Middle frontal gyrus (tissue), 1 donor: ENCODE results near the gene CCDC178.
"Not testable (repeated sequence)": the region's sequence is repeated elsewhere in the genome, so short reads cannot be mapped to it uniquely, and the experiment has no call there.

Source experiments
- DNase-seq: peaks from one replicate; pipeline ENCODE4 v3.0.0-alpha.2; 2015; ENCODE audit warnings: low spot score; ENCODE audit errors: extremely low spot score

The CCDC178 gene

GRCh38 chr18:33355756-33356155, 84.8 kb downstream of the CCDC178 start:
- DNase-seq = no peak

GRCh38 chr18:33355263-33355662, 85.3 kb downstream of the CCDC178 start:
- DNase-seq = no peak

DNA sequence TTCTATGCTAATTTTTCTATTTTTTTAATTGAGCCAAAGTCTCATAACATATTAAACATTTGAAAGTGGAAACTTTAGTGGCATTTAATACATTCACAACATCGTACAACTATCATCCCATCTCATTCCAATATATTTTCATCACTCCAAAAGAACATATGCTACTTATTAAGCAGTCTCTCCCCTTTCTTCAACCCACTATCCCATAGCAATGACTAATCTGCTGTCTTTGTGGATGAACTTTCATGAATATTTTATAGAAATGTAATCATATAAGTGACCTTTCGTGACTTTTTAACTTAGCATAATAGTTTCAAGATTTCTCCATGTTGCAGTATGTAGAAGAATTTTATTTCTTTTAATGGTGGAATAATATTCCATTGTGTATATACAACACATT, 90.3 kb downstream of the CCDC178 start:
- no peak for DNase-seq

GRCh38 chr18:33339733-33340132, 100.8 kb downstream of the CCDC178 start:
- not testable (repeated sequence) for DNase-seq

DNA sequence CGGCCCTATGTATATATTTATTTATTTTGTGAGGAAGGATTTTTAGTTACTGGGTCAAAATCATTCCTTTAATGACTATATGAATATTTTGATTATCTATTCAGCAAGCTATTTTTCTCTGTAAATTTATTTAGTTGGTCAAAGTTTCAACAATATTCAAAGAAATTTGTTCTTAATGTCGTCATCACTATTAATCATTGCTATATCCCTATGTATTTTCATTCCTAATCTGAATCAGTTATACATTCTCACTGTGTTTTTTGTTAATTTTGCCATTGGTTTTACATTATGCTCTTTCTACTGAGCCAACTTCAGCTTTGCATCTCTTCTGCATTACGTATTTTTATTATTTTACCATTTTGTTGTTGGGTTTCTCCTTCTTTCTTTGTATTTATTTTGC, 105.7 kb downstream of the CCDC178 start:
- no peak for DNase-seq

GRCh38 chr18:33330711-33331110, 109.8 kb downstream of the CCDC178 start:
- no peak for DNase-seq

DNA sequence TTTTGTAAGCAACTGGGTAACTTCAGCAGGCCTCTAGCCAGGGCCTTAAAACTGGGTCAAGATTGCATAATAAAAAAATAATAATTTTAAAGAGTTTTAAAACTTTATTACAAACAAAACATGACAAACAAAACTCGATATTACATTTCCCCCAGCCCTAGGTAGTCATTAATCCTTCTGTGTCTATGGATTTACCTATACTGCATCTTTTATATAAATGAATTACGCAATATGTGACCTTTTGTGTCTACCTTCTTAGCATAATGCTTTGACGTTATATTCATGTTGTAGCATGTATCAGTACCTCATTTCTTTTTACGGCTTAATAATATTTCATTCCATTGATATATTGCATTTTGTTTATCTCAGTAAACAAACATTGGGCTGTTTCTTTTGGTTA, 113.5 kb downstream of the CCDC178 start:
- DNase-seq = no peak

DNA sequence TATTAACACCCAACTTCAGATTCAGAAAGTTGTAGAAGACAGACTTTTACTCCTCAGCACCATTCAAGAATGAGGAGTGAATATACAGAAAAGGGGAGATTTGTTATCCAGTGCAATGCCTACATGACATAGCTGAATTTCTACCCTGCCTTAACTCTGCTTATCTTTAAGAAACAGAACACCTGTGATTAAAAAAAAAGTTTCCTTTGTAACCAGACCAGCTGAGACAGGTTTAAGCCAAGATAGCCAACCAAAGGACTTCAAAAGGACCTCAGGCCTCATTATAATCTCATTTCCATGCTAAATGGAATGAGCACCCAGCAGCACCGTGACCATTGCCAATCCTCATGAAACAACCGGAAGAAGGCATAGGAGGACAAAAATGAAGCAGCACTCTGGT, 122.9 kb downstream of the CCDC178 start:
- DNase-seq = no peak

DNA sequence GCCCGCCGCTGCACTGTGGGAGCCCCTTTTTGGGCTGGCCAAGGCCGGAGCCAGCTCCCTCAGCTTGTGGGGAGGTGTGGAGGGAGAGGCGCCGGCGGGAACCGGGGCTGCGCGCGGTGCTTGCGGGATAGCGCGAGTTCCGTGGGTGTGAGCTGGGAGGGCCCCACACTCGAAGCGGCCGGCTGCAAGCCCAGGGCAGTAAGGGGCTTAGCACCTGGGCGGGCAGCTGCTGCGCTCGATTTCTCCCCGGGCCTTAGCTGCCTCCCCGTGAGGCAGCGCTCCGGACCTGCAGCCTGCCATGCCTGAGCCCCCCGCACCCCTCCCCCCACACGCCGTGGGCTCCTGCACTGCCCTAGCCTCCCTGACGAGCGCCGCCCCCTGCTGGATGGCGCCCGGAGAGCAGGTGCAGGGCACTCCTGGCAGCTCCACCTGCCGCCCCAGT, 124.4 kb downstream of the CCDC178 start:
- DNase-seq = no peak

DNA sequence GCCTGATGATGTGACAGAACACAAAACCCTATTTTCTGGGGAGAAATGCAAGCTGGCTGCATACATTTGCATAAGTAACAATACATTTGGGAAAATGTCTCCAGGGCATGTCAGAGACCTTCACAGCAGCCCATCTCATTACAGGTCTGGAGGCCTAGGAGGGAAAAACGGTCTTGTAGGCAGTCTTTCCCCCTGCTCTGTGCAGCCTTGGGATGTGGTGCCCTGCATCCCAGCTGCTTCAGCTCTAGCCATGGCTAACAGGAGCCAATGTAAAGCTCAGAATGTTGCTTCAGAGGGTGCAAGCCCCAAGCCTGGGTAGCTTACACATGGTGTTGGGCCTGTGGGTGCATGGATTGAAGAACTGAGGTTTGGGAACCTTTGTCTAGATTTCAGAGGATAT, 133.0 kb downstream of the CCDC178 start:
- DNase-seq = no peak

DNA sequence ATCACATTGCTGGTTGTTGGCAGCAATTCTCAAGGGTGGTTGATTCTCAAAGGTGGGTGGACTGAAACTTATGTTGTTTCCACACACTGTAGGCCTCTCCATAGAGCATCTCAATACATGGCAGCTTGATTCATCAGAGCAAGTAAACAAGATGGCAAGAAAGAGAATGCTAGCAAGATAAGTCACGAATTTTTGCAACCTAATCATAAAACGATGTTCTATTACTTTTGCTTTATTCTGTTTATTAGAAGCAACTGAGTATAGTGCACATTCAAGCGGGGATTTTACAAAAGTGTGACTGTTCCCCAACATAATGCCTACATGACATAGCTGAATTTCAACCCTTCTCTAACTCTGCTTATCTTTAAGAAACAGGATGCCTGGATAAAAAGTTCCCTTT, 136.2 kb downstream of the CCDC178 start:
- no peak for DNase-seq

GRCh38 chr18:33291539-33291938, 149.0 kb downstream of the CCDC178 start:
- DNase-seq = no peak

- no peak for DNase-seq
Measured at GRCh38 chr18:33288082-33288716, 152.3 kb downstream of the CCDC178 start.

GRCh38 chr18:33282709-33283333, 157.7 kb downstream of the CCDC178 start:
- DNase-seq = no peak

GRCh38 chr18:33282142-33282541, 158.4 kb downstream of the CCDC178 start:
- no peak for DNase-seq

DNA sequence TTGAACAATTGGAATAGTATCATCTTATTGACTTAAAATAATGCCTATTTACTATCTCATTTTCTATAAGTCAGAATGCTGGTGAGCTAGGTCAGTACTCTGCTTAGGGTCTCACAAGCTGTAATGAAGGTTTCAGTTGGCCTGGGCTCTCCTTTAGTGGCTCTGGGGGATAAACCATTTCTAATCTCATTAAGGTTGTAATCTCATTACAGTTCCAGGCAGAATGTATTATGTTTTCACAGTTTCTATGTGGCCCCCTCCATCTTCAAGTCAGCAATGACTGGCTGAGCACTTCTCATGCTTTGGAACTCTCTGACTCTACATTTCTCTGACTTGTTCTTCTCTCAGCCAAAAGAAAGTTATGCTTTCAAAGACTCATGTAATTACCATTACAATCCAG, 163.1 kb downstream of the CCDC178 start:
- DNase-seq = no peak

DNA sequence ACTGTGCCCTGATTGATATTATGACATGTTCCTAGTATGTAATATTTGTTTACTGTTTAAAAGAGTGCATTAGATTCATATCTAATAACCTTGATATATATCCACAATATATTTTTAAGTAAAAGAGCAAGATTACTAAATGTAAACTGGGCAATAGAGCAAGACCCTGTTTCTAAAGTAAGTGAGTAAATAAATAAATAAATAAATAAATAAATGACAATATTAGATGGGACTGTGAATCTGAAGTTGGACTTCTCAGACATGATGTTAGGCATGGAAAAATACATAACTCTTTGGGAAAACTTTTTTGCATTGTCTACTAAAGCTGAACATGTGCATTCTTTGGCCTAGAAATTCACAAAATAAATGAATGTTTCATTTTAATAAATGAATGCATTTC, 164.7 kb downstream of the CCDC178 start:
- no peak for DNase-seq

GRCh38 chr18:33270297-33270696, 170.2 kb downstream of the CCDC178 start:
- no peak for DNase-seq

DNA sequence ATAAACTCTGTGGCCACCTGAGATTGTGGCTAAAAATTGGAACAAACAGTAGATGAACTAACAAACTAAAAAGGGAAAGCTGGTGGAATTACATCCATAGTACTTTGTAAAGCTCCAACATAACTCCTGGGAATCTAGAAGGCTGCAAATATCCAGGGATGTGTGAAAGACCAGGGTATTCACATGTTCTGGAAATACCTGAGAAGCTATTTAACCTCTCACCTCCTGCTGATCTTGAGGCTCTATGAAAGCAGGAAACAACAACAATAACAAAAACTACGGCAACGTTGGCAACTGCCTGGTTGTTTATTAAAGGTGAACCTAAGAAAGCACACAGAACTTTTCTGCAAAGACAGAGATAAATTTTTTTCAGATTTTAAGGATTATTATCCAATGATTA, 171.3 kb downstream of the CCDC178 start:
- no peak for DNase-seq

- DNase-seq = no peak
Measured at GRCh38 chr18:33264566-33264965, 176.0 kb downstream of the CCDC178 start.

- DNase-seq = no peak
Measured at GRCh38 chr18:33239298-33239697, 201.2 kb downstream of the CCDC178 start.

GRCh38 chr18:33232318-33232626, 208.2 kb downstream of the CCDC178 start:
- DNase-seq = no peak

GRCh38 chr18:33231474-33232317, 208.8 kb downstream of the CCDC178 start:
- peak; percentile 70 for DNase-seq
